ENCODE data around the gene SNAPC1.
A peak's percentile ranks its signal among the peaks of the same experiment; 100 is the strongest.

SNAPC1 gene

GRCh38 chr14:61811882-61812346 is 49.7 kb downstream of the SNAPC1 start:
- no peak for TF ChIP-seq FOXP2 (optimal IDR thresholded peaks at IDR 0.05; ENCODE audit: control extremely low read depth, extremely low read length, insufficient read depth)
- no peak for TF ChIP-seq EZH2 (IDR thresholded peaks at IDR 0.05)
- TF ChIP-seq POLR2AphosphoS5 (IDR thresholded peaks at IDR 0.05; ENCODE audit: borderline replicate concordance, low read depth, low read length): no peak
- Histone ChIP-seq H3K9ac (ENCODE audit: insufficient read length) (no peak overlapping the region), H3K36me3 (ENCODE audit: insufficient read depth, low read length) (no peaks in the 10 kb centered on the region), H3K4me3 (peak overlapping the region; percentile 47; the same call in 1 of the 2 replicates), H3K27ac (no peak overlapping the region), H3K9me3 (ENCODE audit: low read depth, low read length) (no peaks in the 10 kb centered on the region)
- no peak for DNase-seq (ENCODE audit: low read depth, low spot score)

GRCh38 chr14:61812347-61813095 is 50.3 kb downstream of the SNAPC1 start, which contains the start of gene SYT16:
Gene SYT16, plus strand, starts transcription at chr14:61812703.
- Histone ChIP-seq H3K4me3 (peak within 1 kb of the TSS; percentile 69), H3K9ac (ENCODE audit: insufficient read length) (no peak within 1 kb of the TSS), H3K9me3 (ENCODE audit: low read depth, low read length) (no peaks in the 10 kb centered on the region), H3K36me3 (ENCODE audit: insufficient read depth, low read length) (no peaks in the 10 kb centered on the region), H3K27ac (no peak within 1 kb of the TSS)
- TF ChIP-seq EZH2 (IDR thresholded peaks at IDR 0.05) (no peak), POLR2AphosphoS5 (IDR thresholded peaks at IDR 0.05; ENCODE audit: borderline replicate concordance, low read depth, low read length) (no peak), FOXP2 (optimal IDR thresholded peaks at IDR 0.05; ENCODE audit: control extremely low read depth, extremely low read length, insufficient read depth) (no peak)
- no peak for DNase-seq (ENCODE audit: low read depth, low spot score)

- H3K27ac ChIP-seq: no peak overlapping the region
- no peaks in the 10 kb centered on the region for H3K9me3 ChIP-seq (ENCODE audit: low read depth, low read length)
- H3K9ac ChIP-seq (ENCODE audit: insufficient read length): no peak overlapping the region
- no peaks in the 10 kb centered on the region for H3K36me3 ChIP-seq (ENCODE audit: insufficient read depth, low read length)
- H3K4me3 ChIP-seq: peak overlapping the region; percentile 69
- TF ChIP-seq EZH2 (IDR thresholded peaks at IDR 0.05): no peak
- no peak for TF ChIP-seq FOXP2 (optimal IDR thresholded peaks at IDR 0.05; ENCODE audit: control extremely low read depth, extremely low read length, insufficient read depth)
- no peak for TF ChIP-seq POLR2AphosphoS5 (IDR thresholded peaks at IDR 0.05; ENCODE audit: borderline replicate concordance, low read depth, low read length)
- no peak for DNase-seq (ENCODE audit: low read depth, low spot score)
Measured at GRCh38 chr14:61813096-61813606, 50.9 kb downstream of the SNAPC1 start.

GRCh38 chr14:61822458-61822857 is 60.2 kb downstream of the SNAPC1 start:
- DNase-seq (ENCODE audit: low read depth, low spot score): no peak
- Histone ChIP-seq H3K36me3 (ENCODE audit: insufficient read depth, low read length) (no peaks in the 10 kb centered on the region), H3K9ac (ENCODE audit: insufficient read length) (no peak overlapping the region), H3K27ac (no peak overlapping the region), H3K9me3 (ENCODE audit: low read depth, low read length) (no peaks in the 10 kb centered on the region), H3K4me3 (no peak overlapping the region)
- TF ChIP-seq POLR2AphosphoS5 (IDR thresholded peaks at IDR 0.05; ENCODE audit: borderline replicate concordance, low read depth, low read length) (no peak), FOXP2 (optimal IDR thresholded peaks at IDR 0.05; ENCODE audit: control extremely low read depth, extremely low read length, insufficient read depth) (no peak), EZH2 (IDR thresholded peaks at IDR 0.05) (no peak)

GRCh38 chr14:61832783-61833182 is 70.6 kb downstream of the SNAPC1 start:
- no peaks in the 10 kb centered on the region for H3K9me3 ChIP-seq (ENCODE audit: low read depth, low read length)
- TF ChIP-seq EZH2 (IDR thresholded peaks at IDR 0.05): no peak
- TF ChIP-seq POLR2AphosphoS5 (IDR thresholded peaks at IDR 0.05; ENCODE audit: borderline replicate concordance, low read depth, low read length): no peak
- TF ChIP-seq FOXP2 (optimal IDR thresholded peaks at IDR 0.05; ENCODE audit: control extremely low read depth, extremely low read length, insufficient read depth): no peak
- DNase-seq (ENCODE audit: low read depth, low spot score): no peak

GRCh38 chr14:61836184-61836583 is 74.0 kb downstream of the SNAPC1 start:
- H3K9me3 ChIP-seq (ENCODE audit: low read depth, low read length): no peaks in the 10 kb centered on the region
- DNase-seq (ENCODE audit: low read depth, low spot score): no peak
- no peak overlapping the region for H3K27ac ChIP-seq
- no peaks in the 10 kb centered on the region for H3K36me3 ChIP-seq (ENCODE audit: insufficient read depth, low read length)
- H3K4me3 ChIP-seq: no peak overlapping the region
- TF ChIP-seq FOXP2 (optimal IDR thresholded peaks at IDR 0.05; ENCODE audit: control extremely low read depth, extremely low read length, insufficient read depth) (no peak), EZH2 (IDR thresholded peaks at IDR 0.05) (no peak), POLR2AphosphoS5 (IDR thresholded peaks at IDR 0.05; ENCODE audit: borderline replicate concordance, low read depth, low read length) (no peak)
- H3K9ac ChIP-seq (ENCODE audit: insufficient read length): no peak overlapping the region

More at GRCh38 chr14:61832783-61833182, 70.6 kb downstream of the SNAPC1 start:
- H3K9ac ChIP-seq (ENCODE audit: insufficient read length): no peak overlapping the region
- H3K27ac ChIP-seq: no peak overlapping the region
- no peak overlapping the region for H3K4me3 ChIP-seq
- no peaks in the 10 kb centered on the region for H3K36me3 ChIP-seq (ENCODE audit: insufficient read depth, low read length)

- H3K4me3 ChIP-seq: no peak overlapping the region
- no peak for DNase-seq (ENCODE audit: low read depth, low spot score)
- H3K9ac ChIP-seq (ENCODE audit: insufficient read length): no peak overlapping the region
- H3K9me3 ChIP-seq (ENCODE audit: low read depth, low read length): no peaks in the 10 kb centered on the region
- no peak for TF ChIP-seq FOXP2 (optimal IDR thresholded peaks at IDR 0.05; ENCODE audit: control extremely low read depth, extremely low read length, insufficient read depth)
- TF ChIP-seq POLR2AphosphoS5 (IDR thresholded peaks at IDR 0.05; ENCODE audit: borderline replicate concordance, low read depth, low read length): no peak
- TF ChIP-seq EZH2 (IDR thresholded peaks at IDR 0.05): no peak
- H3K36me3 ChIP-seq (ENCODE audit: insufficient read depth, low read length): no peaks in the 10 kb centered on the region
- no peak overlapping the region for H3K27ac ChIP-seq
Measured at GRCh38 chr14:61836807-61837206, 74.6 kb downstream of the SNAPC1 start.

- H3K4me3 ChIP-seq: no peak overlapping the region
- no peak overlapping the region for H3K9ac ChIP-seq (ENCODE audit: insufficient read length)
- H3K27ac ChIP-seq: no peak overlapping the region
- no peak for TF ChIP-seq EZH2 (IDR thresholded peaks at IDR 0.05)
- no peak for TF ChIP-seq POLR2AphosphoS5 (IDR thresholded peaks at IDR 0.05; ENCODE audit: borderline replicate concordance, low read depth, low read length)
- no peak for TF ChIP-seq FOXP2 (optimal IDR thresholded peaks at IDR 0.05; ENCODE audit: control extremely low read depth, extremely low read length, insufficient read depth)
- H3K9me3 ChIP-seq (ENCODE audit: low read depth, low read length): no peaks in the 10 kb centered on the region
- no peaks in the 10 kb centered on the region for H3K36me3 ChIP-seq (ENCODE audit: insufficient read depth, low read length)
- DNase-seq (ENCODE audit: low read depth, low spot score): peak; percentile 42
Measured at GRCh38 chr14:61837336-61838229, 75.4 kb downstream of the SNAPC1 start.
